ENCODE measurements around the gene PDE8B.

GRCh38 chr5:77176429-77176828 lies 34.1 kb upstream of the PDE8B start:
- no peak for TF ChIP-seq EZH2 (IDR thresholded peaks at IDR 0.05; ENCODE audit: borderline replicate concordance, insufficient read depth, low read depth, low read length, poor library complexity, severe bottlenecking)
- TF ChIP-seq, protein P1, sequence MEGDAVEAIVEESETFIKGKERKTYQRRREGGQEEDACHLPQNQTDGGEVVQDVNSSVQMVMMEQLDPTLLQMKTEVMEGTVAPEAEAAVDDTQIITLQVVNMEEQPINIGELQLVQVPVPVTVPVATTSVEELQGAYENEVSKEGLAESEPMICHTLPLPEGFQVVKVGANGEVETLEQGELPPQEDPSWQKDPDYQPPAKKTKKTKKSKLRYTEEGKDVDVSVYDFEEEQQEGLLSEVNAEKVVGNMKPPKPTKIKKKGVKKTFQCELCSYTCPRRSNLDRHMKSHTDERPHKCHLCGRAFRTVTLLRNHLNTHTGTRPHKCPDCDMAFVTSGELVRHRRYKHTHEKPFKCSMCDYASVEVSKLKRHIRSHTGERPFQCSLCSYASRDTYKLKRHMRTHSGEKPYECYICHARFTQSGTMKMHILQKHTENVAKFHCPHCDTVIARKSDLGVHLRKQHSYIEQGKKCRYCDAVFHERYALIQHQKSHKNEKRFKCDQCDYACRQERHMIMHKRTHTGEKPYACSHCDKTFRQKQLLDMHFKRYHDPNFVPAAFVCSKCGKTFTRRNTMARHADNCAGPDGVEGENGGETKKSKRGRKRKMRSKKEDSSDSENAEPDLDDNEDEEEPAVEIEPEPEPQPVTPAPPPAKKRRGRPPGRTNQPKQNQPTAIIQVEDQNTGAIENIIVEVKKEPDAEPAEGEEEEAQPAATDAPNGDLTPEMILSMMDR (IDR thresholded peaks at IDR 0.05): no peak
